ENCODE measurements around the gene SBF2.
"Not testable (repeated sequence)": the region's sequence is repeated elsewhere in the genome, so short reads cannot be mapped to it uniquely, and the experiment has no call there.

SBF2 gene

DNA sequence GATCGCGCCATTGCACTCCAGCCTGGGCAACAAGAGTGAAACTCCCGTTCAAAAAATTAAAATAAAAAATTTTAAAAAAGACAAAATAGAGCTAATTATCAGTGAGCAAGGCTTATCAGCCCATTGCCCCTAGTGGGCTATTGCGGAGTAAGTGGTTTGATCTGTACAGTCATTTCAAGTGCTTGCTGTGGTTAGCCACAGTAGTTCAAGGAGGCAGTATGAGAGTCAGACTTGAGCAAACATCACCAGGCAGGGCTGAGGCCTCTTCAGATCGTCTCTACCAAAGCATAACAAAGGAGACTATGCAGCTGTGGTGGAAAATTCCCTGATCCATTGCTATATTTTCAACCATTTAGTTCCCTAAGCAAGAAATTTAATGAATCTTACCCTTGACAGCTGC lies 4.3 kb upstream of the SBF2 start:
- DNase-seq = no peak

DNA sequence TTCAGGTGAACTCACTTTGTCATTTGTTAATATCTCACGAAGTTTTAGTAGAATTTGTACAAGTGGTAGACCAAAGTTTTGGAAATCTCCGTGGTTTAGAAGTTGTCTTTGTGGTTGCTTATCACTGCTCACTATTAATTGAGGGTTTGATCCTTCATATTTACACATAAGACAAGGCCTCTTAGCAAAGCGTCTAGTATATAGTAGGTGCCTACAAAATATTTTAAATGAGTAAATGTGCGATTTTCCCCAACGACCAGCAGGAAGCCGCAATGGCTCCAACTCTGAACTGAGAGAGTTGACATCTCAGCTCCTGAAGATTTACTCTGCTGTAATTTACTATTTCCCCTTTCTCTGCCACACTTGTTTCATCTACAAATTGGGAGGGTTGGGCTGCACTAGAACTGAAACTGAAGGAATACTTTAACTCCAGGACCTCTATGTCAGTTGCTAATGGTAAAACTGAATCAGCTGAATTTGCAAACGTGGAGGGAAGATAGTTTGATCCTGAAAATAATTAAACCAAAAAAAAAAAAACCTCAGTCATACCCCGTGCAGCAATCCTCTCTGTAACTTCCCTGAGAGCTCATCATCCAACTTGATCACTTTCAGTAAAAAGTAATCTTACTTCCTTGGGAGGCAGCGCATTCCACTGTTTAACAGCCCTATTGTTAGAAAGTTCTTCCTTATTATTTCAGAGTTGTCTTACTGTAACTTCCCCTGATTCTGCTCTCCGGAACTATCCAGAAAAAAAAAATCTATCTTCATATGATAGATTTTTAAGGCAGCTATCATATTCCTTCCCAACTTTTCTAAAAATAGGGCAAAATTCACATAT lies 1.3 kb upstream of the SBF2 start:
- no peak for DNase-seq

DNA sequence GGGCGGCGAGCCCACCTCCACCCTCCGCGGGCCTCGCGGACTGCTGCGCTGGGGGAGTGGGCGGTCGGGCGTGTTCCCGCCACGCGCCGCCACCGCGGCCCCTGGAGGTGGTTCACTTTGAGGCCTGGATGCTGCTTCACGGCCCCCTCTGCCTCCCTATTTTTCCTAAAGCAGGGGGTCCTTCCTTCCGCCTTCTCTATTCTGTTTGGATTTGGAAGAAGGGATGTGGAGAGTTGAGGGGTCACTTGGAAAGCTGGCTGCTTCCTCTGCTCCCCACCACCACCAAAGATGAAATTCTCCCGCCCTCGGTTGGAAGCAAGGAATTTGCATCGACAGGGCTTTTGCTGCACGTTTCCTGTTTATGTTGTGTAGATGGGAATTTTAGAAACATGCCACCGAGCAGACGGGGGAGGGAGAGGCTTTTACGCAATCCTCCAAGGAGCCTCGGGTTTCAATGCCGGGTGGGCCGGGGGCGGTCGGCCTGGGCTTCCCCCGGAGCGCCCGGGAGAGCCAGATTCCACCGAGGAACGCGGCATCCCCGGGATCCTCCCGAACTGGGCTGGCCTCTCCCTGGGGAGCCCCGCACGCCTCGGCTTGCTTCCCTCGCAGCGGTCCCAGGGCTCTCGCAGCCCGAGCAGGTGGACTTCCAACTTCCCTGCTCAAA lies 403 bp upstream of the SBF2 start:
- no peak for DNase-seq

DNA sequence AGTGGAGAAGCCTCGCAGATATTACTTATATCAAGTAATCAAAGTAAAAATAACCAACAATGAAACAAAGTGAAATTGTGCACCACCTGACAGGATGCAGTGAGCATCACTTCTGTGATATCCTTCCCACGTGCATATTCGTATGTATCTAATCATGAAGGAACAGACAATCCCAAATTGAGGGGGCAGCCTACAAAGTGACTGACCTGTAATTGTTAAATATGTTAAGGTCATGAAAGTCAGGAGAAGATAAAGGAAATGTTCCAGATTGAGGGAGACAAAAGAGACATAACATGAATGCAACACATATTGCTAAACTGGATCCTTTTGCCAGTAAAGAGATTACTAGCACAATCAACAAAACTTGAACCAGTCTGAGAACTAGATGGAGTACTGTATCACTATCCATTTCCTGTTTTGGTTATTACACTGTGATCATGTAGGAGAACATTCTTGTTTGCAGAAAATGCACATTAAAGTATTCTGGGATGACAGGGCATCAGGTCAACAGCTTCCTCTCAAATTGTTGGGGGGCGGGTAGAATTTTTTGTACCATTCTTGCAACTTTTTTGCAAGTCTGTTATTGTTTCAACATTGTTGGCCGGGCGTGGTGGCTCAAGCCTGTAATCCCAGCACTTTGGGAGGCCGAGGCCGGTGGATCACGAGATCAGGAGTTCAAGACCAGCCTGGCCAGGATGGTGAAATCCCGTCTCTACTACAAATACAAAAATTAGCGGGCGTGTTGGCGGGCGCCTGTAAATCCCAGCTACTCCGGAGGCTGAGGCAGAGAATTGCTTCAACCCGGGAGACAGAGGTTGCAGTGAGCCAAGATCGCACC lies 2.0 kb downstream of the SBF2 start:
- DNase-seq = no peak

DNA sequence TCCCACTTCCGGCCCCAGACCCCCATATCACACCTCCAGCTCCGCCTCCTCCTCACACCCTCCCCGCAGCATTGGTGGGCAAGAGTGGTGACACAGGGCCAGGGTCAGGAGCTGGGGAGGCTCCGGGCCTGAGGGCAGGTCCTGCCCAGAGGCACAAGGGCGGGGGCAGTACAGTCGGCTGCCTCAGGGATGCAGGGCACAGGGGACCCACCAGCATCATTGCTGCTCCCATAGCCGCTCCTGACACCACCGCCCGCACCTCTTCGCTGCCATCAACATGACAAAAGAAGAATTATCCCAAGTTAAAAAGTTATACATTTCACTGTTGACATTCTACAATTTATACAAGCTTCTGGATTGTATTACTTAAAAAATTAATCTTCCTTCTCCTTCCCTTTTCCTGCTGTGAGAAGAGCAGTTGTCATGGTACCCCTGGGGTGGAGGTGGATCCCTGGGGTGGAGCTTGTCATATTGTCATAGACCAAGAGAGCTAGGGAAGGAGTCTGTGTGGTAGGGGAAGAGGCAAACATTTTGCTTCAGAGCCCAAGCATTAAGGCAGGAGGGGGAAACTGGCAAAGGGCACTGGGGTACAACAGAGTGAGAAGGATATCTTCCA lies 4.1 kb downstream of the SBF2 start:
- no peak for DNase-seq

DNA sequence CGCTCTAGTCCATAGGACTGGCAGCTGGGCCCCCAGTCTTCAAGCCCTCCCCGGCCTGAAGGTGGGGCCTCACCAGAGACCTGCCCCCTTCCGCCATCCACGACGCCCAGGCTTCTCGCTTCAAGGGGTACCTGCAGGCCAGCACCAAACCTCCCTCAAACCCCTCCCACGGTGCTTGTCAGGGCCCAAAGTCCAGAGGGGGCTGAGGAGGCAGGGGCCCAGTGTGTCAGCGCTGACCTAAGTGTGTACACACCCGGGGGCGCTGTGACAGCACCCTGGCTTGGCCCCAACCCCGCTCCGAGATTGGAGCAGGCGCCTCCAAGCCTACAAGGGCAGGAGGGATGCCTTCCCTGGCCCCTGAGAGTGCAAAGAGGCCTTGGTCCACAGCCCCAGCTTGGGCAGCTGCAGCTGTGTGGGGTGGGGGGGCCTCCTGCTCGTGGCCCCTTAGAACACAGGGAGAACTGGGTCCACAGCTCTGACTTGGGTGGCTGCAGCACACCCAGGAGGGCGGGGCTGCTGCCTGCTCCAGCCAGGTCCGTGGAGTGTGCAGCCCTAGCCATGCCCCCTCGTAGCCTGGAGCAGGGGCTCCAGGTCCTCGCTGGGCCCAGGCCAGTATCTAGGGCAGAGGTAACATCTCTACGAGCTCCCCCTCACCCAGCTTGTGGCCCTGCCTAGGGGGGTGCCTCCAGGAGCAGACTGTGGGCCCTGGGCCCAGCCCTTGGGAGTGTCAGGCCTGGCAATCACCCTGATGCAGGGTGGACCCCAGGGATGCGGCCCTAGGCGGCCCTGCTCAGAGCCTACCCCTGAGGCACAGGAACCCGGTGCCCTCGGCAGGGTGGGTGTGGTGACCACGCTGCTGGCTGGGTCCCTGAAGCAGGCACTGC lies 4.9 kb downstream of the SBF2 start:
- no peak for DNase-seq

DNA sequence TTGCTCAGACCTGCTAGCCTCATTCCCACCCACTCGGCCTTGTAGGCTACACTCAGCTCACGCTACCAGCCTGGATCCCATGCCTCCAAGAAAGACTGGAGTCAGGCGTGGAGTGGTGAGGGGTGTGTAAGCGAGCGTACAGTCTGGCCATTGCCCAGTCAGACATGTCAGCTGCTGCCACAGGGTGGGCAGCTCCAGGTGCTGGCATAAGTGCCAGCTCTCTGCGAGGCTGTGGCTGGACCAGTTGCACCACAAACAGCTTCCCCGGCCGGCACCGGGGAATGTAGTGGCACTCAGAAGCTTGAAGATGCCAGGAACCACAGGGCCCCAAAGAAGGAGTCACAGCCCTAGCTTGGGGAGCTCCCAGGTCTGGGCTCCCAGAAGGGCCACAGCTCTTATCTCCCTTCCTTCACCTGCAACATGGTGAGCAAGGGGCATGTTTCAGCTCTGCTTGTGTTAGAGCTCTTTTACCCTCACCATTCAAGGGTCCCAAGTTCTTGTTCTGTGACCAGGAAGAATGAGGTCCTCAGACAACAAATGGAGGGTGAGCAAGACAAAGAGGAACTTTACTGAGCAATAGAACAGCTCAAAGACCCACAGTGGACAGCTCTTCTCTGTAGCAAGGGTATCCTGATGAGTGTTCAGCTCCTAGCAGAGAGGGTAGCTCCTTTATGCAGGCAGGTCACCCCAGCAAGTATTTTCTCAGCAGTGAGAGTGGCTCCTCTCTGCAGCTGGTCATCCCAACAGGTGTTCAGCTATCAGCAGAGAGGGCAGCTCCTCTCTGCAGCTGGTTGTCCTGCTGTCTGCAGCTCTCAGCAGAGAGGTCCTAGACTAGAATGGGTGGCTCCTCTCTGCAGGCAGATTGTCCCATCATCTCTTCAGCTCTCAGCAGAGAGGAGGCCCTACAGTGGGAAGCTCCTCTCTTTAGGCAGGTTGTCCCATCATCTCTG lies 6.0 kb downstream of the SBF2 start:
- DNase-seq = no peak

DNA sequence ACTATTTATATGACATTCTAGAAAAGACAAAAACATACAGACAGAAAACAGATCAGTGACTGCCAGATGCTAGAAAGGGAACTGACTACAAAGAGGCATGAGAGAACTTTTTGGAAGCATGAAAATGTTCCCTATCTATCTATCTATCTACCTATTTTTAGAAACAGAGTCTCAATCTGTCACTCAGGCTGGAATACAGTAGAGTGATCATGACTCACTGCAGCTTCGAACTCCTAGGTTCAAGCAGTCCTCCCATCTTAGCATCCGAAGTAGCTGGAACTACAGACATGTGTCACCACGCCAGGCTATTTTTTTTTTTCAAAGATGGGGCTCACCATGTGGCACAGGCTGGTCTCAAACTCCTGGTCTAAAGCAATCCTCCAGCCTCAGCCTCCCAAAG lies 6.9 kb downstream of the SBF2 start:
- DNase-seq = no peak

DNA sequence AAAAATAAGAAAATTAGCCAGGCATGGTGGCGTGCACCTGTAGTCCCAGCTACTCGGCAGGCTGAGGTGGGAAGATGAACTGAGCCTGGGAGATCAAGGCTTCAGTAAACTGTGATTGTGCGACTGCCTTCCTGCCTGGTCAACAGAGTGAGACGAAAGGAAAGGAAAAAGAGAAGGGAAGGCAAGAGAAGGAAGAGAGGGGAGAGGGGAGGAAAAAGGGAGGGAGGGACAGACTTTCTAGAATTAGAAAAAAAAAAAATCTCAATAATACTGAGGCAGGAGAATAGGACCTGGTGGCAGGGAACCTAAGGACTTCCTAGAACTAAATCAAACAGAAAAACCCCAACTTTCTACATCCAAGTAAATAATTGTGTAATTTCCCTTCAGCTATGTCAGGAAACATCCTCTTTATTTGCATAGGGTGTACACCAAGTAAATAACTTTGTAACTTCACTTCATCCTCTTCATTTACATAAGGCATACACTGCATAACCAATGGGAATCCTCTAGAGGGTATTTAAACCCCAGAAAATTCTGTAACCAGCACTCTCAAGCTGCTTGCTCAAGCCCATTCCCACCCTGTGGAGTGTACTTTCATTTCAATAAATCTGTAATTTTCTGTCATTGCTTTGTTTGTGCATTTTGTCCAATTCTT lies 8.7 kb downstream of the SBF2 start:
- DNase-seq = no peak

DNA sequence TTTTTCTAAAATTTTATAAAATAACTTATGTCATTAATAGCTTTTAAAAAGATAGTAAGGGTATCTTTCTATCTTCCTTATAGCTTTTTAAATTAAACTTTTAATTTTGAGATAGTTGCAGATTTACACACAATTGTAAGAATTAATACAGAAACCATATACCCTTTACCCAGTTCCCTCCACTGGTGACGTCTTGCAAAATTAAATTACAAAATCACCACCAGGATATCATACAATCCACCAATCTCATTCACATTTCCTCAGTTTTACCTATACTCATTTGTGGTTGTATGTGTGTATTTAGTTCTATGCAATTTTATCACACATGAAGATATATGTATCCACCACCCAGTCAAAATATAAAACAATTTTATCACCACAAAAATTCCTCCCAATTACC lies 10.0 kb downstream of the SBF2 start:
- no peak for DNase-seq

DNA sequence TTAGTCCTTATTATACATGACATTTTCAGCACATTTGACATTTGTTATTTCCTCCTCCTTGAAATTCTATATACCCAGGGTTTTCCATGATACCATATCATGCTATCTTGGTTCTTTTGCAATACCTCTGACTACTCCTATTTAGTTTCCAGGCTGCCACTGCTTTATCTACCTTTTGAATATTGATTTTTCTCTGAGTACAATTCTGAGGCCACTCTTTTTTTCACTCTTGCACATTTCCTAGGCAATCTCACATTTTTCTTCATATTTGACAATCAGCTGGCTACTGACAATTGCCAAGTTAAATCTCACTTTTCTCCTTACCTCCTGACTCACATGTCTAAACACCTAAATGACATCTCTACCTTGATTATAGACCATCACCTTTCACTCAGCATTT lies 11.9 kb downstream of the SBF2 start:
- DNase-seq = no peak

DNA sequence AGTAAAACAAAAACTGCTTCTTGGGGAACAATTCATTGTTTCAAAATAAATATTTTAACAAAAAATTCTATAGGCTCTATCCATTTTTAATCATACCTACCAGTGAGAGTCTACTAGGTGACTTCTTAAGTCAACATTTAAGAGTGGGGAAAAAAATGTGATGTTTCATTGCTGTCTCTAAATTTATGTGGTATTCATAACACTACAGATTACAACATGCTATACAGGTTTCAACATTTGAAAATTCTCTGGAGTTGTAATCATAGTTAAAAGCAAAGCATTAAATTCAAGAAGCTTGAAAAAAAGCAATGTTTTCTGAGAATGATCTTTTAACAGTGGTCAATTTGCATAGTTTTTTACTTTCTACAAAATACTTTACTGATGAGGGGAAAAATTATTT lies 18.3 kb downstream of the SBF2 start:
- DNase-seq = no peak

DNA sequence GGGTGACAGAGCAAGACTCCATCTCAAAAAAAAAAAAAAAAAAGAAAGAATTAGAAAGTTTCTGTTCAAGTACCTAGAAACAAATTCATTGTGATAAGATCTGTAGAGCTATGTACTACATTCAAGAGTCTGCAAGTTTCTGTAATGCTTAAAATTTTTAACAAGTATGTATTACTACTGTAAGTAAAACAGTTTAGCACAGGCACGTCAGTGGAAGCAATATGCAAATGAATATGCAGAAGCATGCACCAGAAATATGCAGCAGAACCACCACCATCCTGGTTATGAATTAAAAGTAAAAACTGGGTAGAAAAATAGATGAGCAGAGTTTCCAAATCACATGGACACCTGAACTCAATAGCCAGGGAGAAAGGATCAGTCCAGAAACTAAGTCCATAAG lies 19.3 kb downstream of the SBF2 start:
- no peak for DNase-seq

DNA sequence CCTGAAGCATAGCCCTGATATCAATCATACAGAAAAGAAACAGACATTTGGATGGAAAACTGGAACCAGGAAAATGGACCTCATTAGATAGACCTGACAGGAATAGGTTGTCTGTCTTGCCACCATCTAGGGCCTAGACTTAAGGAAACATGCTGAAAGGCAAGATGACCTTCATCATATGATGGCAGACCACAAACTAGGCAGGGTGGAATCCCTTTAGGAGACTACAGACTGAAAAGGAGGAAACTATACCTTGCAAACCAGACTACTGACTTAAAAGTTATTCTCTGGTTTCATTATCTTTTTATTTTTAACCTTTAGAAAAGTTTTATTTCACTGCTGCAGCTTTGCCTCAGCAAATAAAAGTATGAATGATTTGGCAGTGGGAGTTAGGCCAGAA lies 20.3 kb downstream of the SBF2 start:
- no peak for DNase-seq

DNA sequence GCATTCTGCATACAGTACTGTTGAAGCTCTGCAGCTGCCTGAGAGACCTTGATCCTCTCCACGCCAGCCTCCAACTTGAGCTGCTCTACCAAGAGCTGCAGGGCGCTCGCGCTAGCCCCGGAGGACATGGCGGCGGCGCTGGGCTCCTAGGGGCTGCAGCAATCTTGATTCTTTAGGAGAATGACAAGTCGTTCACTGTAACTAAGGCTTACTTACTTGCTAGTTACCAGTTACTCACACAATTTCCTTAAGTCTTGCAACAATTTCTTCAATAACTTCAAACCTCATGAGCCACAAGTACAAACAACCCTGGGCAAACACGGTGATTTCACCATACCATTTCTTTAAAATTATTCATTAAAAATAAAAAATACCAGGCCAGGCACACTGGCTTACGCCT lies 21.9 kb downstream of the SBF2 start:
- DNase-seq = no peak

DNA sequence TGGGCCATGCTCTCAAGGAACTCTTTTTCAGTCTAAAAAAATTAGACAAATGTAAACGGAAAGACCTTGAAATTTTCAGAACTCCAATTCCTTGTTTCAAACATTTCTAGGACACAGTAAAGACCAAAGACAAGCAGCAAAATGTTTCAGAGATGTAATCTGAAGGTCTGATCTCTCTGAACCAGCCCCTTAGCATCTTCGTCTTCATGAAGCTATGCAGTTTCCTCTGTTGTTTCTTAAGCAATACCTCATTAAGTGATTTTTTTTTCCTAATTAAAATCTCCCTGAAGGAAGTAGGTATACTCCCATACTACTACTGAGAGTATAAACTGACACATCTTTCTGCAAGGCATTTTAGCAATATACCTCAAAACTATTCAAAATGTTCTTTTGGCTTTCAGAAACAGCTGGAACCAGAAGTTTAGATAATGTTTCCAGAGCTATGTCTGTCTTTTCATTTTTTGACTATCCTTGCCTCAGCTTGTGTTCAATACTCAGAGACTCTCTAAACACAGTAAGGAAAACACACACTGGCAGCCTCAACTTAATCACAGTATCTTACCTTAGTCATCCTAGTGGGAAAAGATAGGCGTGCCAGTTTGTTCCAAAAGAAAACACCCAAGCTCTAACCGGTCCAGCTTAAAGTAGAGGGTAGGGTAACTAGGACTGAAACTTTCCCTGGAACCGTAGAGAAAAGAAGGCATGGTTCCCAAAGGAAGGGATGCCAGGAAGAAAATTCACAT lies 25.1 kb downstream of the SBF2 start:
- DNase-seq = no peak

DNA sequence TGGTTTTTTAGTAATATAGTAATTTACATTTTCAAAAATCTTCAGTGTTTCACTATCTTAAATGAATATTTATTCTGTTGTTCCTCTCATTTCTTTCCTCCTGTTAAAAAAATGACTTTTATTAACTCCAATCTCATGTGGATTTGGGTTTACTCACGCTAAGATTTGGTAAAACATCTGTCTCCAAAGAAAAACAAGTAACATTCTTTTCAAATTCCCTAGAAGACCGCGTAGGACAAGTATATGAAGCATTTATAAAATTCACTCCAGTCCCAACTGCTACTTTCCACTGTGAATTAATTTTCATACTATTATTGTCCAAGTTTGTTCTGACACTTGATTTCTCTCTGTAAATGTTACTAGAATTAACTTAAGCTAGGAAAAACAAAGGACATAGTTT lies 26.2 kb downstream of the SBF2 start:
- DNase-seq = no peak

DNA sequence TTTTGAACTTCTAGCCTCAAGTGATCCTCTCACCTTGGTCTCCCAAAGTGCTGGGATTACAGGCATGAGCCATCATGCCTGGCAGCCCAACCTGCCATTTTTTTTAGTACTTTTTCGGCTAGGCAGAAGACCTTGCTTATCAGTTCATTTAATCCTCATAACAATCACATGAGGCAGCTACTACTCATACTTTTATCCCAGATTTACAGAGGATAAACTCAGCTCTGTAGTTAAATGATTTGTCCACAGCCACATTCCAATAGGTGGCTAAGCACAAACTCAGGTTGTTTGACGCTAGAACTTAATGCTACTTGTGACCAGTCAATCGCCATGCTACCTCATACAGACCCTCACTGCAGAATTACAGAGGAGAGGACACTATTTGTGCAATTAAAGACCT lies 28.1 kb downstream of the SBF2 start:
- no peak for DNase-seq

DNA sequence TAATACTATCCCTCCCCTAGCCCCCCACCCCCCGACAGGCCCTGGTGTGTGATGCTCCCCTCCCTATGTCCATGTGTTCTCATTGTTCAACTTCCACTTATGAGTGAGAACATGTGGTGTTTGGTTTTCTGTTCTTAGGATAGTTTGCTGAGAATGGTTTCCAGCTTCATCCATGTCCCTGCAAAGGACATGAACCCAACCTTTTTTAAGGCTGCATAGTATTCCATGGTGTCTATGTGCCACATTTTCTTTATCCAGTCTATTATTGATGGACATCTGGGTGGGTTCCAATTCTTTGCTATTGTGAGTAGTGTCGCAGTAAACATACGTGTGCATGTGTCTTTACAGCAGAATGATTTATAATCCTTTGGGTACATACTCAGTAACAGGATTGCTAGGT lies 29.3 kb downstream of the SBF2 start:
- DNase-seq = not testable (repeated sequence)

DNA sequence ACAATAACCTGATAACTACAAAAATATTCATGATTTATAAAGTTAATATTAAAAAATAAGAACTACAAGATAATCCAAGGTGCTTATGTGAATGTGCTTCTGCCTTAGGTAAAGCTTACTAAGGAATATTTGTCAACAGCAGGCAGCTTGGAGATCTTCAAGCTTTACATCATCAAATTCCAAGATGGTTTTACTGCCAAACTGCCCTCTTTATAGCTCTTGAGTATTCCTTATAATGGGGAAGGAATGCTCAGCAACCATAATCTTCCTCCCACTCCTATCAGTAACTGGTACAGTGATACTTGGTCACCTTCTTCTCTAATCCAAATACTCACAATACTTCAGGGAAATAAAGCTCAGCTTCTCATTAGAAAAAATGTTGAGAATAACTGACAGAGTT lies 30.1 kb downstream of the SBF2 start:
- DNase-seq = no peak
